AG09319 (cell line): Measurements from ENCODE around the gene ABHD16B.
A peak's percentile ranks its signal among the peaks of the same experiment; 100 is the strongest.

ENCODE experiments used
- DNase-seq: peaks from one replicate; pipeline ENCODE4 v3.0.0-alpha.2; 2010; ENCODE audit warnings: low read depth; ENCODE audit errors: extremely low read depth
- TF ChIP-seq, protein P1 (sequence below): IDR thresholded peaks from 2 replicates; pipeline ENCODE4 v1.5.1; 2011; ENCODE audit warnings: low read depth, mild to moderate bottlenecking, inconsistent platforms, low read length, moderate library complexity

Gene ABHD16B

DNA sequence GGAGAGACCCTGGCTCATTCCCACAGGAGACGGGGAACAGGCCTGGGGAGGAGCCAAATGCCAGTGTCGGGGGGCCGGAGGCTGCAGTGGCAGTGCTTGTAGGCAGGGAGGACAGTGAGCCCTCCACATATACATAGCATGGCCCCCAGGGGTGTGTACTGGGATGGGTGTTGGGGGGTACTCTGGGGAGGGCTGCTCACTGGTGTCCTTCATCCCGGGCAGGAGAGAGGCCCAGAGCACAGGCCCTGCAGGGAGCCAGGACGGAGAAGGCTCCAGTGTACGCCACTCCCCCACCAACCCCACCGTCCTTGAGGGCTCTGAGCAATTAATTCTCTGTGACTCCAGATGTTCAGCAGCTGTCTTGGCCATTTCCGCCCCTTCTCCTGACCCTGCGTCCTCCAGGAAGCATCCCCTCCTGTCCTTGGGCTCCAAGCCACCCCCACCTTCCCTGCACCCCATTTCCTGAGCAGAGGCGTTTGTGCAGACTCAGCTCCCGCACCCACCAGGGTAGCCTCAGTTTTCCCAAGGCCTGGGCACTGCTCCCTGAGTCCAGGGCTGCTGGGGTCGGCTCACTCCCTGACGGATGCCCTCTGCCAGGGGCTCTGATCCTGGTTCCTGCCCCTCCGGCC is 3.4 kb upstream of the ABHD16B start:
- TF ChIP-seq, protein P1, sequence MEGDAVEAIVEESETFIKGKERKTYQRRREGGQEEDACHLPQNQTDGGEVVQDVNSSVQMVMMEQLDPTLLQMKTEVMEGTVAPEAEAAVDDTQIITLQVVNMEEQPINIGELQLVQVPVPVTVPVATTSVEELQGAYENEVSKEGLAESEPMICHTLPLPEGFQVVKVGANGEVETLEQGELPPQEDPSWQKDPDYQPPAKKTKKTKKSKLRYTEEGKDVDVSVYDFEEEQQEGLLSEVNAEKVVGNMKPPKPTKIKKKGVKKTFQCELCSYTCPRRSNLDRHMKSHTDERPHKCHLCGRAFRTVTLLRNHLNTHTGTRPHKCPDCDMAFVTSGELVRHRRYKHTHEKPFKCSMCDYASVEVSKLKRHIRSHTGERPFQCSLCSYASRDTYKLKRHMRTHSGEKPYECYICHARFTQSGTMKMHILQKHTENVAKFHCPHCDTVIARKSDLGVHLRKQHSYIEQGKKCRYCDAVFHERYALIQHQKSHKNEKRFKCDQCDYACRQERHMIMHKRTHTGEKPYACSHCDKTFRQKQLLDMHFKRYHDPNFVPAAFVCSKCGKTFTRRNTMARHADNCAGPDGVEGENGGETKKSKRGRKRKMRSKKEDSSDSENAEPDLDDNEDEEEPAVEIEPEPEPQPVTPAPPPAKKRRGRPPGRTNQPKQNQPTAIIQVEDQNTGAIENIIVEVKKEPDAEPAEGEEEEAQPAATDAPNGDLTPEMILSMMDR: no peak
- no peak for DNase-seq

DNA sequence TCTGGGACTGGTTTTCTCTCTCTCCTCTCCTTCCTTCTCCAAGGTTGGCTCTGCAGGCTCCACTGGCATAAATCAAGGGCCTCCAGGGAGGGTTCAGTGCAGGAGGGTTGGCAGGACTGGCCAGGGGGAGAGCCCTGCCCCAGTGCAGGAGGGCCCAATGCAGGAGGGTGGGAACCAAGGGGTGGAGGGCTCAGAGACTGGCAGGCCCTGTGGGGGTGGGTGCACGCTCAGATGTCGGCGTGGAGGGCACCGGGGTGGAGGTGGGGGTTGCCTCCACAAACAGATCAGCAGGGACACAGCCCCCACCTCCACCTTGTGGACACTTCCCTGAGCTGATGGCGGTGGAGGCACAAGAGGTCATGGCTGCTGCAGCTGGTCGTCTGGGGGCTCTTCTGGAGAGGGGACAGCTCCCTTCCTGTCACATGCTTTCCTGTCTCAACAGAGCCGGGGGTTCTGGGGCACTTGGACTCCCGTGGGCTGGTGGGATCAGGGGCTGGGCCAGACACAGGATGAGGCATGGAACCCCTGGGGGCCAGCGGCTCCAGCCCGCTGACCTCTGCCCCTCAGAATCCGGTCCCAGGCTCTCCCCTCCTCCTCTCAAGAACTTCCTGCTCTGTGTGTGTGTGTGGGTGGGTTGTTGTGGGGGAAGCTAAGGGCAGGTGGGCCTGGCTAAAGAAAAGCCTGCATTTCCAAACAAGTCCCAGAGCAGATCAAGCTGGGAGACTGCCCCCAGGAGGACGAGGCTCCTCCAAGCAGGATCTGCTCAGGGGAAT is 2.7 kb upstream of the ABHD16B start:
- TF ChIP-seq, protein P1: peak; percentile 11
- no peak for DNase-seq

DNA sequence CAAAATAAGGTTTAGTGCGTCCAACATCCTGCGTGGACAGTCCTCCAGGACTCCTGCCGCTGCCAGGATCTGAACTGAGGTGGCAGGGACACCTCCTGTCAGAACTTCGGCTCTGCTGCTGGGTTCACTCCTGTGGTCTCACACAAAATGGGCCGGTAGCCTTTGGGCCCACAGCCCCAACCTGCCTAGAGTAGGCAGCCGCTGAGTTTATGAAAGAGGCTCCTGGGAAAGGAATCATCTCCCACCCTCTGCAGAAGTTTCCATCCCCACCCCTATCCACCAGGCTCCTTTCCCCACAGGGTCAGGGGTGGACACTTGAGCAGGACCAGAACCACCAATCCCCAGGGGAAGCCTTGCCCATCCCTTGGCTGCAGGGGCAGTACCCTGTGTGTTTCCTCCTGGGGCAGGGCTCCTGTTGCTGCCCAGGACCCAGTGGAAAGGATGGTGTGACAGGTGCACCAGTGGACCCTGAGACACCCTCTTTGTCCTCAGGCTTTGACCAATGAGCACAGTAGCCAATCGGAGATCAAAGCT is 2.1 kb upstream of the ABHD16B start:
- no peak for DNase-seq
- TF ChIP-seq, protein P1: no peak

DNA sequence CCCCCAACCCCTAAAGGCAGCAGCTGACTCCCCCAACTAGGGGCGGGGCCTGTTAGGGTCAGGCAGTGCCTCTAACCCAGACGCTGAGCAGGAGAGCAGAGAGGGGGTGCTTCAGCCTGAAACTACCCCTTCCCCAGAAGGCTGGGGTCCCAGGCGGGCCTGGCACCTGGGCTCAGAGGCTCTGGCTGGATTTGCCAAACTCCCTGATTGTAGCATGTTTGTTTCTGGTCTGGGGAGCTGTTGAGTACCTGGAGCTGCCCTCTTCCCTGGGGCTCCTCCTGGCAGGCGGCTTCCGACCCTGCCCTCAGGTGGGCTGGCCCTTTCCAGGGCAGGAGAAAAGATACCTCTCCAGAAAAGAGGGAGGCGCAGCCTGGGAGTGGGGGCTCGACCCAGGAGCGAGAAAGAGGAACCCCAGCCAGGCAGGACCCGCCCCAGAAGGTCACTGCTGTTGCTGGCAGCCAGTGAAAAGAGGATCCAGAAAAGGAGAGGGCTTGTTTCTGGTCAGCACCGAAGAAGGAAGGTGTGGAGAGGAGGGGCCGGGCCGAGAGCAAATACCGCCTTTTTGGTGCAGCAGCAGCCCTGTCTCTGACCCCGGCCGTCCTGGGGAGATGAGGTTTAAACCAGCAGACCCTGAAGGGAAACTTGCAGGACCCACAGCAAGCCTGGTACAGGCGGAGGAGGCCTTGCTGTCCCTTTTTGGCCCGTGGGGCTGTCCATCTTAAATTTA is 810 bp upstream of the ABHD16B start:
- no peak for DNase-seq

DNA sequence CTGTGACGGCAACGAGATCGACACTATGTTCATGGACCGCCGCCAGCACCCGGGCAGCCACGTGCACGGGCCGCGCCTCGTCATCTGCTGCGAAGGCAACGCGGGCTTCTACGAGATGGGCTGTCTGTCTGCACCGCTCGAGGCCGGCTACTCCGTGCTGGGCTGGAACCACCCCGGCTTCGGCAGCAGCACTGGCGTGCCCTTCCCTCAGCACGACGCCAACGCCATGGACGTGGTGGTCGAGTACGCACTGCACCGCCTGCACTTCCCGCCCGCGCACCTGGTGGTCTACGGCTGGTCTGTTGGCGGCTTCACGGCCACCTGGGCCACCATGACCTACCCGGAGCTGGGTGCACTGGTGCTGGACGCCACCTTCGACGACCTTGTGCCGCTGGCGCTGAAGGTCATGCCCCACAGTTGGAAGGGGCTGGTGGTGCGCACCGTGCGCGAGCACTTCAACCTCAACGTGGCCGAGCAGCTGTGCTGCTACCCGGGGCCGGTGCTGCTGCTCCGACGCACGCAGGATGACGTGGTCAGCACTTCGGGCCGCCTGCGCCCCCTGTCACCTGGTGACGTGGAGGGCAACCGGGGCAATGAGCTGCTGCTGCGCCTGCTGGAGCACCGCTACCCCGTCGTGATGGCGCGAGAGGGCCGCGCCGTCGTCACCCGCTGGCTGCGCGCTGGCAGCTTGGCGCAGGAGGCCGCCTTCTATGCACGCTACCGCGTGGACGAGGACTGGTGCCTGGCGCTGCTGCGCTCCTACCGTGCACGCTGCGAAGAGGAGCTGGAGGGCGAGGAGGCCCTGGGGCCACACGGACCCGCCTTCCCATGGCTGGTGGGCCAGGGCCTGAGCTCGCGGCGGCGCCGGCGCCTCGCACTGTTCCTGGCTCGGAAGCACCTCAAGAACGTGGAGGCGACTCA is 943 bp downstream of the ABHD16B start:
- DNase-seq: no peak
- TF ChIP-seq, protein P1: no peak

More for the DNA sequence above, 810 bp upstream of the ABHD16B start:
- TF ChIP-seq, protein P1: no peak

DNA sequence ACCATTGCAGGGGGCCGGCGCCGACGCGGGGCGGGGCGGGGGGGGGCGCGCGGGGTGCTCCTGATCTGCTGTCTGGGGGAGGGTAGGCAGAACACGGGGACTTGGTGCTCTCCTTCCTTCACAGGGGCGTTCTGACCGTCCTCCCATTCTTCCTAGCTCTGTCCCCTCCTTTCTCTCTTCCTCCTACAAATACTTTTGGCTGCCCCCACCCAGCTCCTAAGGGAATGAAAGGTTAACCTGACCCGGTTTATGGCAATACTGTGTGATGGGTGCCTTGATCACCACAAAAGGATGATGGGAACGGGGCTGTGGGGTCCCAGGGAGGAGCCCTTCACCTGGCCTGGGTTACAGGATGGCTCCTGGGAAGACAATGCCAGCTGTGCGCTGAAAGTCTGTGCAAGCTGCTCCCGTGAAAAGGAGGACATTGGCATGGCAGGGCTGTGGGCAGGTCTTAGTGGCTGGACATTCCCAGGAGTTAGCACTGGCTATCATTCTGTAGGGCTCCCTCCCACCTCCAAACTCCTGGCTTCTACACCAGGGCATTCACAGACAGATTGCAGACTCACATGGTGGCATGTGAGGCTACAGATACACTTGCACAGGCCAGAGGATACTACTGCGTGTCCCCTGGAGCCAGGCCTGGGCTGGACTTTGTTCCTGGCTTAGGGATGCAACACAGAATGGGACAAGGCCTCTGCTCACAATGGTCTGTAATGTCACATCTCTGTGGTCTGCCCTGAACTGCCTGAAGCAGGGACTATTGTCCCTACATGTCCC is 1.9 kb downstream of the ABHD16B start:
- TF ChIP-seq, protein P1: no peak

More for the DNA sequence above, 1.9 kb downstream of the ABHD16B start:
- no peak for DNase-seq
